HepG2 (cell line): ENCODE measurements around the gene PNPLA2. TPM values are rescaled to one million over a fixed set of nuclear protein-coding genes. Genes with fewer than 3 reads are reported as not detected.

Experiments used
- CBFB ChIP-seq: sonication (generic); formaldehyde crosslinking; IDR thresholded peaks from 2 replicates; pipeline ENCODE4 v1.4.0; 2020; ENCODE audit warnings: missing genetic modification reagents
- FOXA1 ChIP-seq, 2 experiments: fragments of 450-650 bp in 1 of 2; sonication (generic) in 1 of 2; formaldehyde crosslinking in 1 of 2; IDR thresholded peaks; 2 replicates each; pipeline versions ENCODE4 v1.4.0 to v1.6.1; 2016 to 2020; ENCODE audit warnings: missing genetic modification reagents in 1 of 2
- KDM1A ChIP-seq: IDR thresholded peaks from 2 replicates; pipeline ENCODE4 v1.6.1; 2016; ENCODE audit warnings: missing compliant biosample characterization
- LCORL ChIP-seq, 2 experiments: fragments of 450-650 bp in 1 of 2; sonication (generic) in 1 of 2; formaldehyde crosslinking in 1 of 2; IDR thresholded peaks; 2 replicates each; pipeline versions ENCODE4 v1.5.0 to v1.6.1; 2017 to 2020; ENCODE audit warnings: antibody characterized with exemption in 1 of 2, missing genetic modification reagents in 1 of 2
- RARA ChIP-seq: IDR thresholded peaks from 2 replicates; pipeline ENCODE4 v1.6.1; 2016; ENCODE audit warnings: missing genetic modification reagents, missing compliant biosample characterization
- REXO4 ChIP-seq: sonication (generic); formaldehyde crosslinking; IDR thresholded peaks from 2 replicates; pipeline ENCODE4 v1.8.0; 2022; ENCODE audit warnings: missing genetic modification reagents, mild to moderate bottlenecking, borderline replicate concordance
- SMAD9 ChIP-seq: sonication (generic); formaldehyde crosslinking; IDR thresholded peaks from 2 replicates; pipeline ENCODE4 v1.5.1; 2020; ENCODE audit warnings: mild to moderate bottlenecking, missing genetic modification reagents
- TBX2 ChIP-seq: sonication (generic); formaldehyde crosslinking; IDR thresholded peaks from 2 replicates; pipeline ENCODE4 v1.5.0; 2020; ENCODE audit warnings: missing genetic modification reagents, mild to moderate bottlenecking, borderline replicate concordance
- TEAD3 ChIP-seq: optimal IDR thresholded peaks from 2 replicates; pipeline ENCODE3; 2016; ENCODE audit warnings: borderline replicate concordance
- YEATS2 ChIP-seq: sonication (generic); formaldehyde crosslinking; IDR thresholded peaks from 2 replicates; pipeline ENCODE4 v1.4.0; 2020; ENCODE audit warnings: missing genetic modification reagents, borderline replicate concordance
- ZNF235 ChIP-seq: sonication (generic); formaldehyde crosslinking; IDR thresholded peaks from 2 replicates; pipeline ENCODE4 v1.8.1; 2023; ENCODE audit warnings: mild to moderate bottlenecking, missing genetic modification reagents, borderline replicate concordance
- ZNF33B ChIP-seq: sonication (generic); formaldehyde crosslinking; IDR thresholded peaks from 2 replicates; pipeline ENCODE4 v1.5.1; 2020; ENCODE audit warnings: mild to moderate bottlenecking, missing genetic modification reagents
- ZNF605 ChIP-seq: sonication (generic); formaldehyde crosslinking; IDR thresholded peaks from 2 replicates; pipeline ENCODE4 v1.8.0; 2022; ENCODE audit warnings: mild to moderate bottlenecking, missing genetic modification reagents
- ZNF709 ChIP-seq: sonication (generic); formaldehyde crosslinking; IDR thresholded peaks from 2 replicates; pipeline ENCODE4 v1.5.0; 2020; ENCODE audit warnings: mild to moderate bottlenecking, missing genetic modification reagents
- polyA plus RNA-seq, 8 experiments: library from polyadenylated mRNA; depleted of rRNA in 3 of 8; stranded (reverse) in 7 of 8; unstranded in 1 of 8; fragments of >200 nt; fragmentation: Illumina TruSeq in 4 of 8; extraction: Trizol in 4 of 8; gene quantifications; 2 replicates each; pipeline versions ENCODE4 v1.2.1 to v1.2.3, GENCODE V29; 2011 to 2016; ENCODE audit warnings: low read depth in 4 of 8, missing spikeins in 1 of 8, mixed read lengths in 1 of 8; ENCODE audit not compliant: insufficient read depth in 1 of 8
- total RNA-seq, 5 experiments: library from RNA; depleted of rRNA; stranded (reverse); fragments of >200 nt; fragmentation: Illumina TruSeq; extraction: Trizol; gene quantifications; 2 replicates each; pipeline ENCODE4 v1.2.3, GENCODE V29; 2016; ENCODE audit warnings: low read depth in 1 of 5
- TF ChIP-seq, protein P1 (sequence below): sonication (generic); formaldehyde crosslinking; IDR thresholded peaks from 2 replicates; pipeline ENCODE4 v1.5.1; 2020; ENCODE audit warnings: missing genetic modification reagents, mild to moderate bottlenecking, borderline replicate concordance
- TF ChIP-seq, protein P2 (sequence below): sonication (generic); formaldehyde crosslinking; IDR thresholded peaks from 2 replicates; pipeline ENCODE4 v1.4.0; 2020; ENCODE audit warnings: mild to moderate bottlenecking, low read depth, missing genetic modification reagents
- TF ChIP-seq, protein P3 (sequence below): IDR thresholded peaks from 2 replicates; pipeline ENCODE4 v1.6.1; 2016
- TF ChIP-seq, protein P4 (sequence below): sonication (generic); formaldehyde crosslinking; IDR thresholded peaks from 2 replicates; pipeline ENCODE4 v1.4.0; 2020; ENCODE audit warnings: missing genetic modification reagents
- TF ChIP-seq, protein P5 (sequence below): sonication (generic); formaldehyde crosslinking; IDR thresholded peaks from 2 replicates; pipeline ENCODE4 v1.8.0; 2022; ENCODE audit warnings: mild to moderate bottlenecking, missing genetic modification reagents
- TF ChIP-seq, protein P6 (sequence below): IDR thresholded peaks from 2 replicates; pipeline ENCODE4 v1.6.1; 2012; ENCODE audit warnings: inconsistent platforms

The PNPLA2 gene
- total and polyA plus RNA-seq, 2 of the 13 experiments (the other 11 are each of a cell fraction or from before 2014, with no cell fraction given): 10.5 to 43.2 TPM

DNA sequence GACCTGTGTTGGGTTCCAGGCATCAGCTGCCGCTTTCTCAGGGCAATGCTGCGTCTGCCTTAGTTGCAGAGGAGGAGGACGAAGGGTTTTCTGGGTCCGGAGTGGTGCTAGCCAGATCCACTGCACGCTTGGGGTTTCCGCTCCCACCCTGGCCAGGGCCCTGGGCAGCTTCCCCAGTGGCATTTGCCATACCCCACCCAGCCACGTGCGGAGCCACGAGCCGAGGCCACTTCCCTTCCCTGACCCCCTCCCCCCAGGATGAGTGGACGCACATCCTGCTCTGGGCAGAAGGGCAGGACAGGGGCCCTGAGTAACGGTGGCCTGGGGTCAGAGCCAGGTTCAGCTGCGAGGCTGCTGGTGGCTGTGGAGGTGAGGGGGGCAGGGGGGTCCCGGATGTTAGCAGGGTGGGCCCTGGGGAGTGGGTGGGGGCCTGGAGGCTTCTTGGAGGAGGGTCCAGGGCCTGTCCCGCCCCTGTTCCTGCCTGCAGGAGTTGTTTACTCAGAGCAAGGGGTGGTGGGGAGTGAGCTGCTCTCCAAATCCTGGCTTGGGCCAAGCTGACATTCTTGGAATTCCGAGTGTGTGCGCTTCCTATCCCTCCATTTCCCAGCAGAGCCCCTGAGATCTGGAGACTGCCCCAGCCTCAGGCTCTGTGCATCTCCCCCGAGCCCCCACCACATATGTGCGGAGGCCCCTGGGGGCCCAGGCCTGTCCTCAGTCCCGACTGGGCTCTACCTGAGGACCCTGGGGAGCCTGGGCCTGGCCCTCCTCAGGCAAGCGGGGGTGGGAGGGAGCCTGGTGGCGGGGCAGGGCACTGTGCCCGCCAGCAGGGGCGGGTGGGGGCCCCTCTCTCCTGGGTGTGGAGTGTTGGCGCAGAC lies 25.3 kb downstream of the PNPLA2 start (continued):
- TF ChIP-seq, protein P1, sequence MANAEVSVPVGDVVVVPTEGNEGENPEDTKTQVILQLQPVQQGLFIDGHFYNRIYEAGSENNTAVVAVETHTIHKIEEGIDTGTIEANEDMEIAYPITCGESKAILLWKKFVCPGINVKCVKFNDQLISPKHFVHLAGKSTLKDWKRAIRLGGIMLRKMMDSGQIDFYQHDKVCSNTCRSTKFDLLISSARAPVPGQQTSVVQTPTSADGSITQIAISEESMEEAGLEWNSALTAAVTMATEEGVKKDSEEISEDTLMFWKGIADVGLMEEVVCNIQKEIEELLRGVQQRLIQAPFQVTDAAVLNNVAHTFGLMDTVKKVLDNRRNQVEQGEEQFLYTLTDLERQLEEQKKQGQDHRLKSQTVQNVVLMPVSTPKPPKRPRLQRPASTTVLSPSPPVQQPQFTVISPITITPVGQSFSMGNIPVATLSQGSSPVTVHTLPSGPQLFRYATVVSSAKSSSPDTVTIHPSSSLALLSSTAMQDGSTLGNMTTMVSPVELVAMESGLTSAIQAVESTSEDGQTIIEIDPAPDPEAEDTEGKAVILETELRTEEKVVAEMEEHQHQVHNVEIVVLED (CRISPR knock-in tag): peak; percentile 14
- TF ChIP-seq TBX2 (CRISPR knock-in tag) (peak; percentile 39; the same call in 1 of the 2 replicates), ZNF605 (CRISPR knock-in tag) (peak; percentile 56), CBFB (CRISPR knock-in tag) (peak; percentile 27; the same call in 1 of the 2 replicates), YEATS2 (peak; percentile 74; the same call in 1 of the 2 replicates), ZNF709 (0 out of 2 replicates have a peak, but pooled peaks have one; percentile 65), SMAD9 (0 out of 2 replicates have a peak, but pooled peaks have one; percentile 30), ZNF33B (CRISPR knock-in tag) (0 out of 2 replicates have a peak, but pooled peaks have one; percentile 46), KDM1A (CRISPR knock-in tag) (0 out of 2 replicates have a peak, but pooled peaks have one; percentile 51), ZNF235 (CRISPR knock-in tag) (0 out of 2 replicates have a peak, but pooled peaks have one; percentile 6), REXO4 (CRISPR knock-in tag) (no peak), FOXA1 (IDR thresholded peaks at IDR 0.05) (no peak), FOXA1 (CRISPR knock-in tag; IDR thresholded peaks at IDR 0.05) (peak; percentile 94), TEAD3 (CRISPR knock-in tag) (peak; percentile 97), RARA (CRISPR knock-in tag) (peak; percentile 92), LCORL (IDR thresholded peaks at IDR 0.05) (peak; percentile 60; the same call in 1 of the 2 replicates), LCORL (CRISPR knock-in tag; IDR thresholded peaks at IDR 0.05) (peak; percentile 97)
- TF ChIP-seq, protein P2, sequence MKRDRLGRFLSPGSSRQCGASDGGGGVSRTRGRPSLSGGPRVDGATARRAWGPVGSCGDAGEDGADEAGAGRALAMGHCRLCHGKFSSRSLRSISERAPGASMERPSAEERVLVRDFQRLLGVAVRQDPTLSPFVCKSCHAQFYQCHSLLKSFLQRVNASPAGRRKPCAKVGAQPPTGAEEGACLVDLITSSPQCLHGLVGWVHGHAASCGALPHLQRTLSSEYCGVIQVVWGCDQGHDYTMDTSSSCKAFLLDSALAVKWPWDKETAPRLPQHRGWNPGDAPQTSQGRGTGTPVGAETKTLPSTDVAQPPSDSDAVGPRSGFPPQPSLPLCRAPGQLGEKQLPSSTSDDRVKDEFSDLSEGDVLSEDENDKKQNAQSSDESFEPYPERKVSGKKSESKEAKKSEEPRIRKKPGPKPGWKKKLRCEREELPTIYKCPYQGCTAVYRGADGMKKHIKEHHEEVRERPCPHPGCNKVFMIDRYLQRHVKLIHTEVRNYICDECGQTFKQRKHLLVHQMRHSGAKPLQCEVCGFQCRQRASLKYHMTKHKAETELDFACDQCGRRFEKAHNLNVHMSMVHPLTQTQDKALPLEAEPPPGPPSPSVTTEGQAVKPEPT: peak; percentile 68; the same call in 1 of the 2 replicates
- TF ChIP-seq, protein P3, sequence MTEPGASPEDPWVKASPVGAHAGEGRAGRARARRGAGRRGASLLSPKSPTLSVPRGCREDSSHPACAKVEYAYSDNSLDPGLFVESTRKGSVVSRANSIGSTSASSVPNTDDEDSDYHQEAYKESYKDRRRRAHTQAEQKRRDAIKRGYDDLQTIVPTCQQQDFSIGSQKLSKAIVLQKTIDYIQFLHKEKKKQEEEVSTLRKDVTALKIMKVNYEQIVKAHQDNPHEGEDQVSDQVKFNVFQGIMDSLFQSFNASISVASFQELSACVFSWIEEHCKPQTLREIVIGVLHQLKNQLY: peak; percentile 77
- TF ChIP-seq, protein P4, sequence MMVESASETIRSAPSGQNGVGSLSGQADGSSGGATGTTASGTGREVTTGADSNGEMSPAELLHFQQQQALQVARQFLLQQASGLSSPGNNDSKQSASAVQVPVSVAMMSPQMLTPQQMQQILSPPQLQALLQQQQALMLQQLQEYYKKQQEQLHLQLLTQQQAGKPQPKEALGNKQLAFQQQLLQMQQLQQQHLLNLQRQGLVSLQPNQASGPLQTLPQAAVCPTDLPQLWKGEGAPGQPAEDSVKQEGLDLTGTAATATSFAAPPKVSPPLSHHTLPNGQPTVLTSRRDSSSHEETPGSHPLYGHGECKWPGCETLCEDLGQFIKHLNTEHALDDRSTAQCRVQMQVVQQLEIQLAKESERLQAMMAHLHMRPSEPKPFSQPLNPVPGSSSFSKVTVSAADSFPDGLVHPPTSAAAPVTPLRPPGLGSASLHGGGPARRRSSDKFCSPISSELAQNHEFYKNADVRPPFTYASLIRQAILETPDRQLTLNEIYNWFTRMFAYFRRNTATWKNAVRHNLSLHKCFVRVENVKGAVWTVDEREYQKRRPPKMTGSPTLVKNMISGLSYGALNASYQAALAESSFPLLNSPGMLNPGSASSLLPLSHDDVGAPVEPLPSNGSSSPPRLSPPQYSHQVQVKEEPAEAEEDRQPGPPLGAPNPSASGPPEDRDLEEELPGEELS: peak; percentile 54
- TF ChIP-seq, protein P5, sequence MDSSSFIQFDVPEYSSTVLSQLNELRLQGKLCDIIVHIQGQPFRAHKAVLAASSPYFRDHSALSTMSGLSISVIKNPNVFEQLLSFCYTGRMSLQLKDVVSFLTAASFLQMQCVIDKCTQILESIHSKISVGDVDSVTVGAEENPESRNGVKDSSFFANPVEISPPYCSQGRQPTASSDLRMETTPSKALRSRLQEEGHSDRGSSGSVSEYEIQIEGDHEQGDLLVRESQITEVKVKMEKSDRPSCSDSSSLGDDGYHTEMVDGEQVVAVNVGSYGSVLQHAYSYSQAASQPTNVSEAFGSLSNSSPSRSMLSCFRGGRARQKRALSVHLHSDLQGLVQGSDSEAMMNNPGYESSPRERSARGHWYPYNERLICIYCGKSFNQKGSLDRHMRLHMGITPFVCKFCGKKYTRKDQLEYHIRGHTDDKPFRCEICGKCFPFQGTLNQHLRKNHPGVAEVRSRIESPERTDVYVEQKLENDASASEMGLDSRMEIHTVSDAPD (CRISPR knock-in tag): 0 out of 2 replicates have a peak, but pooled peaks have one; percentile 41
- TF ChIP-seq, protein P6, sequence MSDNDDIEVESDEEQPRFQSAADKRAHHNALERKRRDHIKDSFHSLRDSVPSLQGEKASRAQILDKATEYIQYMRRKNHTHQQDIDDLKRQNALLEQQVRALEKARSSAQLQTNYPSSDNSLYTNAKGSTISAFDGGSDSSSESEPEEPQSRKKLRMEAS: peak; percentile 97
